ENCODE measurements around the gene DTX3.

DTX3 gene

GRCh38 chr12:57607958-57608663 lies 3.5 kb downstream of the DTX3 start:
- no peak for ATAC-seq
- TF ChIP-seq RARB (CRISPR knock-in tag; IDR thresholded peaks at IDR 0.05) (no peak), ESRRG (CRISPR knock-in tag; IDR thresholded peaks at IDR 0.05) (no peak), ZFP3 (CRISPR knock-in tag; IDR thresholded peaks at IDR 0.05) (no peak), ZNF70 (CRISPR knock-in tag; IDR thresholded peaks at IDR 0.05) (no peak), BACH2 (CRISPR knock-in tag; IDR thresholded peaks at IDR 0.05; ENCODE audit: borderline replicate concordance) (no peak)

- TF ChIP-seq, protein P1, sequence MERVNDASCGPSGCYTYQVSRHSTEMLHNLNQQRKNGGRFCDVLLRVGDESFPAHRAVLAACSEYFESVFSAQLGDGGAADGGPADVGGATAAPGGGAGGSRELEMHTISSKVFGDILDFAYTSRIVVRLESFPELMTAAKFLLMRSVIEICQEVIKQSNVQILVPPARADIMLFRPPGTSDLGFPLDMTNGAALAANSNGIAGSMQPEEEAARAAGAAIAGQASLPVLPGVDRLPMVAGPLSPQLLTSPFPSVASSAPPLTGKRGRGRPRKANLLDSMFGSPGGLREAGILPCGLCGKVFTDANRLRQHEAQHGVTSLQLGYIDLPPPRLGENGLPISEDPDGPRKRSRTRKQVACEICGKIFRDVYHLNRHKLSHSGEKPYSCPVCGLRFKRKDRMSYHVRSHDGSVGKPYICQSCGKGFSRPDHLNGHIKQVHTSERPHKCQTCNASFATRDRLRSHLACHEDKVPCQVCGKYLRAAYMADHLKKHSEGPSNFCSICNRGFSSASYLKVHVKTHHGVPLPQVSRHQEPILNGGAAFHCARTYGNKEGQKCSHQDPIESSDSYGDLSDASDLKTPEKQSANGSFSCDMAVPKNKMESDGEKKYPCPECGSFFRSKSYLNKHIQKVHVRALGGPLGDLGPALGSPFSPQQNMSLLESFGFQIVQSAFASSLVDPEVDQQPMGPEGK (CRISPR knock-in tag; IDR thresholded peaks at IDR 0.05; ENCODE audit: borderline replicate concordance) = no peak
- TF ChIP-seq ZNF70 (CRISPR knock-in tag; IDR thresholded peaks at IDR 0.05) (no peak), OSR1 (CRISPR knock-in tag; IDR thresholded peaks at IDR 0.05) (no peak), ZFP30 (CRISPR knock-in tag; IDR thresholded peaks at IDR 0.05) (no peak), ZFP3 (CRISPR knock-in tag; IDR thresholded peaks at IDR 0.05) (no peak), SNAI2 (CRISPR knock-in tag; IDR thresholded peaks at IDR 0.05) (no peak), RARB (CRISPR knock-in tag; IDR thresholded peaks at IDR 0.05) (no peak), ARNTL (CRISPR knock-in tag; IDR thresholded peaks at IDR 0.05; ENCODE audit: borderline replicate concordance, low read depth) (no peak), CSDC2 (CRISPR knock-in tag; IDR thresholded peaks at IDR 0.05) (no peak), GLIS3 (CRISPR knock-in tag; IDR thresholded peaks at IDR 0.05) (no peak), ISL1 (CRISPR knock-in tag; IDR thresholded peaks at IDR 0.05) (no peak), PPARA (CRISPR knock-in tag; IDR thresholded peaks at IDR 0.05; ENCODE audit: borderline replicate concordance) (no peak), ZNF8 (CRISPR knock-in tag; IDR thresholded peaks at IDR 0.05) (no peak)
- TF ChIP-seq, protein P2, sequence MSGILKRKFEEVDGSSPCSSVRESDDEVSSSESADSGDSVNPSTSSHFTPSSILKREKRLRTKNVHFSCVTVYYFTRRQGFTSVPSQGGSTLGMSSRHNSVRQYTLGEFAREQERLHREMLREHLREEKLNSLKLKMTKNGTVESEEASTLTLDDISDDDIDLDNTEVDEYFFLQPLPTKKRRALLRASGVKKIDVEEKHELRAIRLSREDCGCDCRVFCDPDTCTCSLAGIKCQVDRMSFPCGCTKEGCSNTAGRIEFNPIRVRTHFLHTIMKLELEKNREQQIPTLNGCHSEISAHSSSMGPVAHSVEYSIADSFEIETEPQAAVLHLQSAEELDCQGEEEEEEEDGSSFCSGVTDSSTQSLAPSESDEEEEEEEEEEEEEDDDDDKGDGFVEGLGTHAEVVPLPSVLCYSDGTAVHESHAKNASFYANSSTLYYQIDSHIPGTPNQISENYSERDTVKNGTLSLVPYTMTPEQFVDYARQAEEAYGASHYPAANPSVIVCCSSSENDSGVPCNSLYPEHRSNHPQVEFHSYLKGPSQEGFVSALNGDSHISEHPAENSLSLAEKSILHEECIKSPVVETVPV (CRISPR knock-in tag; IDR thresholded peaks at IDR 0.05) = no peak
- TF ChIP-seq, protein P3, sequence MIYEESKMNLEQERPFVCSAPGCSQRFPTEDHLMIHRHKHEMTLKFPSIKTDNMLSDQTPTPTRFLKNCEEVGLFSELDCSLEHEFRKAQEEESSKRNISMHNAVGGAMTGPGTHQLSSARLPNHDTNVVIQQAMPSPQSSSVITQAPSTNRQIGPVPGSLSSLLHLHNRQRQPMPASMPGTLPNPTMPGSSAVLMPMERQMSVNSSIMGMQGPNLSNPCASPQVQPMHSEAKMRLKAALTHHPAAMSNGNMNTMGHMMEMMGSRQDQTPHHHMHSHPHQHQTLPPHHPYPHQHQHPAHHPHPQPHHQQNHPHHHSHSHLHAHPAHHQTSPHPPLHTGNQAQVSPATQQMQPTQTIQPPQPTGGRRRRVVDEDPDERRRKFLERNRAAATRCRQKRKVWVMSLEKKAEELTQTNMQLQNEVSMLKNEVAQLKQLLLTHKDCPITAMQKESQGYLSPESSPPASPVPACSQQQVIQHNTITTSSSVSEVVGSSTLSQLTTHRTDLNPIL (CRISPR knock-in tag; IDR thresholded peaks at IDR 0.05; ENCODE audit: low read depth) = no peak
- TF ChIP-seq, protein P4, sequence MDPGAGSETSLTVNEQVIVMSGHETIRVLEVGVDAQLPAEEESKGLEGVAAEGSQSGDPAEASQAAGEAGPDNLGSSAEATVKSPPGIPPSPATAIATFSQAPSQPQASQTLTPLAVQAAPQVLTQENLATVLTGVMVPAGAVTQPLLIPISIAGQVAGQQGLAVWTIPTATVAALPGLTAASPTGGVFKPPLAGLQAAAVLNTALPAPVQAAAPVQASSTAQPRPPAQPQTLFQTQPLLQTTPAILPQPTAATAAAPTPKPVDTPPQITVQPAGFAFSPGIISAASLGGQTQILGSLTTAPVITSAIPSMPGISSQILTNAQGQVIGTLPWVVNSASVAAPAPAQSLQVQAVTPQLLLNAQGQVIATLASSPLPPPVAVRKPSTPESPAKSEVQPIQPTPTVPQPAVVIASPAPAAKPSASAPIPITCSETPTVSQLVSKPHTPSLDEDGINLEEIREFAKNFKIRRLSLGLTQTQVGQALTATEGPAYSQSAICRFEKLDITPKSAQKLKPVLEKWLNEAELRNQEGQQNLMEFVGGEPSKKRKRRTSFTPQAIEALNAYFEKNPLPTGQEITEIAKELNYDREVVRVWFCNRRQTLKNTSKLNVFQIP (CRISPR knock-in tag; IDR thresholded peaks at IDR 0.05; ENCODE audit: borderline replicate concordance, low read depth) = no peak
- ATAC-seq = no peak
Measured at GRCh38 chr12:57609101-57609780, 4.6 kb downstream of the DTX3 start.

- no peak for ATAC-seq
- no peak for TF ChIP-seq OSR1 (CRISPR knock-in tag; IDR thresholded peaks at IDR 0.05)
- no peak for TF ChIP-seq ZNF8 (CRISPR knock-in tag; IDR thresholded peaks at IDR 0.05)
Measured at GRCh38 chr12:57609781-57610553, 5.3 kb downstream of the DTX3 start.

- TF ChIP-seq OSR1 (CRISPR knock-in tag; IDR thresholded peaks at IDR 0.05) (no peak), ZNF70 (CRISPR knock-in tag; IDR thresholded peaks at IDR 0.05) (no peak), ZFP30 (CRISPR knock-in tag; IDR thresholded peaks at IDR 0.05) (no peak), PPARA (CRISPR knock-in tag; IDR thresholded peaks at IDR 0.05; ENCODE audit: borderline replicate concordance) (no peak), BACH2 (CRISPR knock-in tag; IDR thresholded peaks at IDR 0.05; ENCODE audit: borderline replicate concordance) (no peak)
- ATAC-seq = no peak; the same call in 2 of the 3 replicates
Measured at GRCh38 chr12:57610554-57611107, 6.0 kb downstream of the DTX3 start.

All from SK-N-SH treated with all-trans-retinoic acid at 6 μM for 48 hours (cell line).